HEK293T (cell line): ENCODE data around the gene INCENP.

Experiments
- CTCF ChIA-PET: fragments of 350-600 bp; formaldehyde crosslinking; extraction: SDS; loops from one replicate; lab custom pipeline; 2021; ENCODE audit warnings: antibody characterized with exemption, inconsistent platforms; lab: Yijun Ruan, JAX
- POLR2A ChIA-PET: fragments of 350-600 bp; formaldehyde crosslinking; extraction: SDS; loops from one replicate; lab custom pipeline; 2020; ENCODE audit warnings: antibody characterized with exemption, inconsistent platforms; lab: Yijun Ruan, JAX
- DNase-seq: peaks from one replicate; pipeline ENCODE4 v3.0.0; 2012; ENCODE audit warnings: mixed read lengths; ENCODE audit errors: extremely low spot score
- ARNT ChIP-seq: fragments of 450-650 bp; IDR thresholded peaks from 2 replicates; pipeline ENCODE4 v1.6.1; 2017; ENCODE audit warnings: mild to moderate bottlenecking
- BHLHE40 ChIP-seq: fragments of 450-650 bp; IDR thresholded peaks from 2 replicates; pipeline ENCODE4 v1.6.1; 2016; ENCODE audit warnings: mild to moderate bottlenecking, moderate library complexity, borderline replicate concordance
- CTBP1 ChIP-seq: fragments of 450-650 bp; IDR thresholded peaks from 2 replicates; pipeline ENCODE4 v1.6.1; 2016; ENCODE audit warnings: borderline replicate concordance
- ELF4 ChIP-seq: fragments of 450-650 bp; IDR thresholded peaks from 2 replicates; pipeline ENCODE4 v1.6.1; 2017; ENCODE audit warnings: antibody characterized with exemption
- FOXA1 ChIP-seq: fragments of 450-650 bp; IDR thresholded peaks from 2 replicates; pipeline ENCODE4 v1.6.1; 2016; ENCODE audit warnings: mild to moderate bottlenecking
- FOXK2 ChIP-seq: fragments of 450-650 bp; IDR thresholded peaks from 2 replicates; pipeline ENCODE4 v1.6.1; 2016; ENCODE audit warnings: mild to moderate bottlenecking
- FOXM1 ChIP-seq: fragments of 450-650 bp; IDR thresholded peaks from 2 replicates; pipeline ENCODE4 v1.6.1; 2017; ENCODE audit warnings: mild to moderate bottlenecking, borderline replicate concordance
- HDGF ChIP-seq: fragments of 450-650 bp; IDR thresholded peaks from 2 replicates; pipeline ENCODE4 v1.6.1; 2017; ENCODE audit warnings: antibody characterized with exemption, borderline replicate concordance
- L3MBTL2 ChIP-seq: fragments of 450-650 bp; conservative IDR thresholded peaks from 2 replicates; pipeline ENCODE4 v1.6.1; 2016; ENCODE audit warnings: mild to moderate bottlenecking
- LEF1 ChIP-seq: fragments of 450-650 bp; IDR thresholded peaks from 2 replicates; pipeline ENCODE4 v1.6.1; 2017; ENCODE audit warnings: mild to moderate bottlenecking, borderline replicate concordance
- NFRKB ChIP-seq: fragments of 450-650 bp; IDR thresholded peaks from 2 replicates; pipeline ENCODE4 v1.6.1; 2016; ENCODE audit warnings: mild to moderate bottlenecking, moderate library complexity
- SP1 ChIP-seq: fragments of 450-650 bp; IDR thresholded peaks from 2 replicates; pipeline ENCODE4 v1.6.1; 2017
- SUZ12 ChIP-seq: fragments of 450-650 bp; IDR thresholded peaks from 2 replicates; pipeline ENCODE4 v1.6.1; 2016; ENCODE audit warnings: mild to moderate bottlenecking
- TARDBP ChIP-seq: fragments of 450-650 bp; IDR thresholded peaks from 2 replicates; pipeline ENCODE4 v1.6.1; 2016
- ZNF384 ChIP-seq: fragments of 450-650 bp; IDR thresholded peaks from 2 replicates; pipeline ENCODE4 v1.6.1; 2016
- TF ChIP-seq, protein P1 (sequence below): fragments of 450-650 bp; IDR thresholded peaks from 2 replicates; pipeline ENCODE4 v1.6.1; 2016

The INCENP gene

DNA sequence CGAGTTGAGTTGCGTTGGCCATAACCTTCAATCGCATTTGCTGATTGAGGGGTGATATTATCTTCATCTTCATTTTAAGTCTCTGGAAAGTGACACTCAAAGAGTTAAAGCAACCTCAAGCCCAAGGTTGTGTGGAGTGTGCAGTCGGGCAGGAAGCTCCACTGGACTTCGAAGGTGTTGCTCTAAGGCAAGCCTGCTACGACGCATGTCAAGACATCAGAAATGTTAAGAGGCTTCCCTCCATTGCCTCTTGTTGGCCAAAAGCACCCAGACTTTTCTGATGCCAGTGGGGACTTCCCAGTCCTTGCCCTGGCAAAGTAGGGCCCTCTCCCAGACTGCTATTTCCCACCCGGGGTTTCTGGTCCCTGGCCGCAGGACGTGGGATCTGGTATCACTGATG, 42.6 kb downstream of the INCENP start:
- no peak for DNase-seq
- ChIA-PET CTCF (no interaction called here), POLR2A (no interaction called here)
- TF ChIP-seq SUZ12 (no peak), SP1 (no peak)

DNA sequence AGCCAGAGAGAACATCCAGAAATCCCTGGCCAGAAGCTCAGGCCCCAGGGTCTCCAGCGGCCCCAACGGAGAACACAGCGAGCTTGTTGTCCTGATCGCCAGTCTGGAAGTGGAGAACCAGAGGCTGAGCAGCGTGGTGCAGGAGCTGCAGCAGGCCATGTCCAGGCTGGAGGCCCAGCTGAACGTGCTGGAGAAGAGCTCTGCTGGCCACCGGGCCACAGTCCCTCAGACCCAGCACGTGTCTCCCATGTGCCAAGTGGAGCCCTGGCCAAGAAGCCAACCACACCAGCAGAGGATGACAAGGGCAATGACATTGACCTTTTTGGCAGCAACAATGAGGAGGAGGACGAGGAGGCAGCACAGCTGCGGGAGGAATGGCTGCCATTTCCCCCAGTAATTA, 45.6 kb downstream of the INCENP start:
- no peak for DNase-seq
- ChIA-PET CTCF (no interaction called here), POLR2A (no interaction called here)
- no peak for TF ChIP-seq FOXM1
- no peak for TF ChIP-seq CTBP1
- TF ChIP-seq HDGF: no peak
- TF ChIP-seq FOXK2: no peak
- no peak for TF ChIP-seq LEF1
- no peak for TF ChIP-seq ELF4
- no peak for TF ChIP-seq NFRKB
- TF ChIP-seq FOXA1: no peak
- no peak for TF ChIP-seq L3MBTL2

GRCh38 chr11:62169935-62170334, 46.1 kb downstream of the INCENP start:
- ChIA-PET CTCF (no interaction called here), POLR2A (no interaction called here)
- no peak for TF ChIP-seq ZNF384
- TF ChIP-seq SP1: no peak
- TF ChIP-seq ELF4: no peak
- TF ChIP-seq, protein P1, sequence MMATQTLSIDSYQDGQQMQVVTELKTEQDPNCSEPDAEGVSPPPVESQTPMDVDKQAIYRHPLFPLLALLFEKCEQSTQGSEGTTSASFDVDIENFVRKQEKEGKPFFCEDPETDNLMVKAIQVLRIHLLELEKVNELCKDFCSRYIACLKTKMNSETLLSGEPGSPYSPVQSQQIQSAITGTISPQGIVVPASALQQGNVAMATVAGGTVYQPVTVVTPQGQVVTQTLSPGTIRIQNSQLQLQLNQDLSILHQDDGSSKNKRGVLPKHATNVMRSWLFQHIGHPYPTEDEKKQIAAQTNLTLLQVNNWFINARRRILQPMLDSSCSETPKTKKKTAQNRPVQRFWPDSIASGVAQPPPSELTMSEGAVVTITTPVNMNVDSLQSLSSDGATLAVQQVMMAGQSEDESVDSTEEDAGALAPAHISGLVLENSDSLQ: no peak
- TF ChIP-seq LEF1: no peak
- TF ChIP-seq BHLHE40: no peak
- TF ChIP-seq SUZ12: no peak
- TF ChIP-seq HDGF: no peak
- no peak for TF ChIP-seq ARNT
- TF ChIP-seq CTBP1: no peak
- TF ChIP-seq FOXK2: no peak
- no peak for TF ChIP-seq NFRKB
- TF ChIP-seq L3MBTL2: no peak
- TF ChIP-seq FOXA1: no peak
- no peak for TF ChIP-seq FOXM1
- TF ChIP-seq TARDBP: no peak

DNA sequence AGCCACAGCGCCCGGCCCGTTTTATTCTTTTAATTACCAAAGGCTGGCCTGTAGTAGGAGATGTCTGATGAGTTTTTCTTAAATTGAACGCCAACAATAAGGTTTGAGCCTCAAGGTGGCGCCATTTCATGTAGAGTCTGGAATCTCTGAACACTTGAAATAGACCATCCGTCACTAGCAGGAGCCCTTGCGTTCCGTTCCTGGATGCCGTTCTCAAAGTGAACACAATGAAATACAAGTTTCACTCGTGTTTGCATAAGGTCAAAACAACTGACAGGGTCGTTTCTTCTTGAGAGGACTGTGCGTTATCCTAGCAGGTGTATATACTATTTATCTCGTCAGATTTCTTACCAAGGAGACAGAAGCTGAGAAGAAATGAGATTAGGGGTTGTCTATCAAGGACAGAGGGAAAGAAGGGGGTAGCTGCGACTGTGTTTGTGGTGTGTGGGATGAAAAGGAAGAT, 47.5 kb downstream of the INCENP start:
- ChIA-PET CTCF (interaction anchor here (0.6 to 1.5 kb wide), 6 partner anchors 13 to 804 kb away, joined by 3 to 6 read pairs (median 4); no protein-coding TSS in a partner anchor), POLR2A (no interaction called here)
- peak; percentile 75 for DNase-seq
- TF ChIP-seq FOXK2 (no peak), FOXM1 (no peak), ARNT (no peak), ELF4 (no peak), SP1 (no peak), CTBP1 (no peak), ZNF384 (no peak), L3MBTL2 (no peak), BHLHE40 (no peak), SUZ12 (no peak), TARDBP (no peak)
- TF ChIP-seq, protein P1: no peak

More at GRCh38 chr11:62169935-62170334, 46.1 kb downstream of the INCENP start:
- DNase-seq: no peak

DNA sequence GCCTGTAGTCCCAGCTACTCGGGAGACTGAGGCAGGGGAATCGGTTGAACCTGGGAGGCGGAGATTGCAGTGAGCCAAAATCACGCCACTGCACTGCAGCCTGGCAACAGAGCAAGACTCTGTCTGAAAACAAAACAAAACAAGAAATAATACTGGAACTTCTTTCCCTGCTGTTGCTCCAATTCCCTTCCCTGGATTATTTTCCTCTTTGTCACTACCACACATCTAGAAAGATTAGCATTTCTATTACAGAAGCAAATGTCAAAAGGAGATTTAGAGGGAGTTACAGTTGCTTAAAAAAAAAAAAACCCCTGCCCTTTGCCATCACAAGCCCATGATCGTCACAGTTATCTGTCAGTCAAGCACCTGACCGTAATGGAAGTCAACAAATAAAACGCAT, 48.5 kb downstream of the INCENP start:
- CTCF ChIA-PET: interaction anchor here (1.0 to 1.5 kb wide), 5 partner anchors 12 to 44 kb away, joined by 3 to 6 read pairs (median 3); no protein-coding TSS in a partner anchor
- POLR2A ChIA-PET: no interaction called here

DNA sequence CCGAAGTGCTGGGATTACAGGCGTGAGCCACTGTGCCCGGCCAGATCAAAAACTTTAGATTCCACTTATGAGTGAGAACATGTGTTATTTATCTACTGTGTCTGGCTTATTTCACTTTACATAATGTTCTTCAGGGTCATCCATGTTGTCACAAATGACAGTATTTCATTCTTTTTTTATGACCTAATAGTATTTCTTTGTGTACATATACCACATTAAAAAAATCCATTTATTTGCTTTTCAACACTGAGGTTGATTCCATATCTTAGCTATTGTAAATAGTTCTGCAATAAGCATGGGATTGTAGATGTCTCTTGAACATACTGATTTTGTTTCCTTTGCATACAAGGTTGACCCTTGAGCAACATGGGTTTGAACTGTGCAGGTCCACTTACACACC, 53.0 kb downstream of the INCENP start:
- TF ChIP-seq, protein P1: no peak
- no peak for TF ChIP-seq SUZ12
- no peak for TF ChIP-seq TARDBP
- TF ChIP-seq BHLHE40: no peak
- no peak for TF ChIP-seq ZNF384
- no peak for TF ChIP-seq ARNT
- TF ChIP-seq FOXM1: no peak
- POLR2A ChIA-PET: no interaction called here
- CTCF ChIA-PET: no interaction called here
- no peak for DNase-seq

More for the DNA sequence above, 48.5 kb downstream of the INCENP start:
- no peak for TF ChIP-seq ELF4
- TF ChIP-seq ZNF384: no peak
- TF ChIP-seq SUZ12: no peak
- TF ChIP-seq HDGF: no peak
- TF ChIP-seq L3MBTL2: no peak
- TF ChIP-seq ARNT: no peak
- no peak for TF ChIP-seq FOXK2
- TF ChIP-seq FOXA1: no peak
- TF ChIP-seq NFRKB: no peak
- no peak for TF ChIP-seq FOXM1
- no peak for TF ChIP-seq TARDBP
- no peak for TF ChIP-seq LEF1
- DNase-seq: no peak

DNA sequence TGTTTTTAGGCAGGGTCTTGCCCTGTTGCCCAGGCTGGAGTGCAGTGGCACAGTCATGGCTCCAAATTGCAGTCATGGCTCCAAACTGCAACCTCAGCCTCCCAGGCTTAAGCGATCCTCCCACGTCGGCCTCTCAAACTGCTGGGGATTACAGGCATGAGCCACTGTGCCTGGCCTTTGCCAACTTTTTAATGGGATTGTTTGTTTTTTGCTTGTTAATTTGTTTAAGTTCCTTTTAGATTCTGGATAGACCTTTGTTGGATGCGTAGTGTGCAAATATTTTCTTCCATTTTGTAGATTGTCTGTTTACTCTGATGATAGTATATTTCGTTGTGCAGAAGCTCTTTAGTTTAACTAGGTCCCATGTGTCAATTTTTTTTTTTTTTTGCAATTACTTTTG, 56.2 kb downstream of the INCENP start:
- no peak for DNase-seq
- ChIA-PET CTCF (no interaction called here), POLR2A (no interaction called here)
- TF ChIP-seq ZNF384: no peak
- TF ChIP-seq FOXK2: no peak
- no peak for TF ChIP-seq SP1
- no peak for TF ChIP-seq BHLHE40
- TF ChIP-seq ARNT: no peak
- TF ChIP-seq NFRKB: no peak
- TF ChIP-seq, protein P1: no peak
- TF ChIP-seq FOXA1: no peak
- no peak for TF ChIP-seq CTBP1
